Measurements from ENCODE around the gene RAB3GAP2.
"Not testable (repeated sequence)": the region's sequence is repeated elsewhere in the genome, so short reads cannot be mapped to it uniquely, and the experiment has no call there.

Gene RAB3GAP2

DNA sequence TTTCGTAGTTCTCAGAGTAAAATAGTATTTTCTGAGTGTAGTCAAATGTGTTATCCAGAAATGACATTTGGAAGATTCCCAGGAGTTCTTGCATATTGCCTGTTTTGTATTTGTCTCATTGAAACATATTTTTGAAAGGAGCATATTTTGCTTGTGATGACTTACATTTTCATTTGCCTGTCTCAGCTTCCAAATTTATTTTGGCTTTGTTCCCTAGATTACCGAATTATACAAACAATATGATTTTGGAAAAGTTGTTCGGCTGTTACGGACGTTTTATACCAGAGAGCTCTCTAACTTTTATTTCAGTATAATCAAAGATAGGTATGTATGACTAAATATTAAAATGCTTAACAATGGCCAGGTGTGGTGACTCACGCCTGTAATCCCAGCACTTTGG is 132.3 kb downstream of the RAB3GAP2 start:
- no peak for DNase-seq (ENCODE audit: low spot score)

DNA sequence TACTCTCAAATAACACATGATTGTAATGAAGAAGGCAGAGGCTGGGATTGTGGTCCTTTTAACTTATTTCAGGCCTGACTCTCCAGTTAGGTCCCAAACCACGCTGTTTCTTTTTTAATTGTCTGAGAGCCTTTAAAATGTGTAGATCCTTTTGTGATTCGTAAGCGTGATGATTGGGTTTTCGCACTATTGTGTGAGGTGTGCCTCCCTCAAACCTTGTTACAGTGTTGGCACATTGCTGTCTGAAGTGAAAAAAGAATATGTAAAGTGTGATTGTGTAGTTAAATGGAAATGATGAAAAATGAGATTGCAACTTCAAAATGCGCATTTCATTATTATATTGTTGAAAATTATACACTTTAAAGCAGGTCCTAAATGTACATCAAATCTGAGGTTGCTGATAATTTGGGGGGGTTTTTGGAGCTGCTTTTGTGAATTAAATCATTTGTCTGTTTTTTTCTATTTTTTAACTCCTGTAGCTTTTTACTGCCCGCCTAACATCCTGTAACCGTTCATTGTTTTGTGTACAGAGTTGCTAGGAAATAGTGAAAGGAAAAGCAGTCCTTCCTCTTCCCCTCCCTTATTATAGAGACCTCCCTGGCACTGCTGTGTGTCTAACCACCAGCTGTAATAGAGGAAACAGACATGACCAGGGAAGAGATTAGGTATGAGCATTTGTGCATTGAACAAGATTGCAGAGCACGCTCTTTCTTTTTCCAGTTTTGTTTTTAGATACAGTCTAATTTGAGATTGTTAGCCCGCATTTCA is 135.1 kb downstream of the RAB3GAP2 start:
- DNase-seq (ENCODE audit: low spot score), result peak; percentile 46

DNA sequence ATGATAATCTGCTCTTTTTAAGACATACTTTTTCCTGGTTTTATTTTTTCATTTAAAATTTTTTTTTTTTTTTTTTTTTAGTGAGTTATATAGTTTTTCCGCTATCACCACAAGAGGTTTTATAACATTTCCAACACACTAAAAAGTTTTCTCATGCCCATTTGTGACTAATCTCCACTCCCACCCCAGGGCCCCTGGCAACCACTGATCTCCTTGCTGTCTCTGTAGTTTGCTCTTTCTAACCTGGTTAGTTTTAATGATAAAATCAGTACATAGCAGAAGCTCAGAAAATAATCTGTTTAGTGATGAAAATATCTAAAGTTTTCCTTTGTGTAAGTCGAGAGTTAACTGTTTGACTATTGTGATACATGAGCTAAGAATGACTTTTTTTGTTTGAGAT is 136.5 kb downstream of the RAB3GAP2 start:
- DNase-seq (ENCODE audit: low spot score), result no peak

- no peak for DNase-seq (ENCODE audit: low spot score)
These were observed 142.6 kb downstream of the RAB3GAP2 start for GRCh38 chr1:220129479-220130210.

GRCh38 chr1:220127076-220127475 is 145.2 kb downstream of the RAB3GAP2 start:
- no peak for DNase-seq (ENCODE audit: low spot score)

- no peak for DNase-seq (ENCODE audit: low spot score)
These were observed 147.7 kb downstream of the RAB3GAP2 start for GRCh38 chr1:220124542-220124941.

GRCh38 chr1:220123889-220124288 is 148.4 kb downstream of the RAB3GAP2 start:
- no peak for DNase-seq (ENCODE audit: low spot score)

GRCh38 chr1:220123066-220123465 is 149.2 kb downstream of the RAB3GAP2 start:
- no peak for DNase-seq (ENCODE audit: low spot score)

DNA sequence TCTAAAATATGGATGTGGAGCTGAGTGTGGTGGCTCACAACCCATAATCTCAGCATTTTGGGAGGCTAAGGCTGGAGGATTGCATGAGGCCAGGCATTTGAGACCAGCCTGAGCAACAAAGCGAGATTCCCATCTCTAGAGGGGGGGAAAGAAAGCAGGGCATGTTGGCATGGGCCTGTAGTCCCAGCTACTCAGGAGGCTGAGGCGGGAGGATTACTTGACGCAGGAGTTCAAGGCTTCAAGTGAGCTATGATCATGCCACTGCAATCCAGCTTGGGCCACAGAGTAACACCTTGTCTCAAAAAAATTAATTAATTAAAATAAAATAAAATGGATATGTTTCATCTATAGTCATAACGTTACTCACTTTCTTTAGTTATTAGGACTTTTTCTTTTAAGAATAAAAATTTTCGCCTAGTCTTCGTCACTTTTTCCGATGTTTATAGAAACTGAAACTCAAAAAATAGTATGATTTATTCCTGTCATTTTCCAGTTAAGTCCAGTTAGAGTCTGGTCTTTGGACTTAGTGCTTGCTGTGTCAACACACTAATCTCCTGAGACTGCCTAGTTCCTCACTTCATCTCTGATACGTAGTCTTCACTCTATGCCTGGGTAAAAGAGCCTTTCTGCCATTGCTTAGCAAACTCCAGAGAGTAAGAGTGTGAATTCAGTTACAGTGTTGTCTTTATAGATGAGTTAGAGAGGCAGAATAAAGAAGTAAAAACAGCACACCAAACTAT is 150.3 kb downstream of the RAB3GAP2 start:
- no peak for DNase-seq (ENCODE audit: low spot score)

GRCh38 chr1:220119043-220119512 is 153.2 kb downstream of the RAB3GAP2 start:
- no peak for DNase-seq (ENCODE audit: low spot score)

GRCh38 chr1:220113136-220113695 is 159.0 kb downstream of the RAB3GAP2 start:
- DNase-seq (ENCODE audit: low spot score), result peak; percentile 68

DNA sequence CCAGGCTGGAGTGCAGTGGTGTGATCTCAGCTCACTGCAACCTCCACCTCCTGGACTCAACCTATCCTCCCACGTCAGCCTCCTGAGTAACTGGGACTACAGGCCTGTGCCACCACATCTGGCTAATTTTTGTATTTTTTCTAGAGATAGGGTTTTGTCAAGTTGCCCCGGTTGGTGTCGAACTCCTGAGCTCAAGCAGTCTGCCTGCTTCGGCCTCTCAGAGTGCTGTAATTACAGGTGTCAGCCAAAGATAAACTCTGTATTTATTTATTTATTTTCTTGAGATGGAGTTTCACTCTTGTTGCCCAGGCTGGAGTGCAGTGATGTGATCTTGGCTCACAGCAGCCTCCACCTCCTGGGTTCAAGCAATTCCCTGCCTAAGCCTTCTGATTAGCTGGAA is 159.7 kb downstream of the RAB3GAP2 start:
- DNase-seq (ENCODE audit: low spot score), result not testable (repeated sequence)

GRCh38 chr1:220110473-220110872 is 161.8 kb downstream of the RAB3GAP2 start:
- not testable (repeated sequence) for DNase-seq (ENCODE audit: low spot score)

GRCh38 chr1:220099826-220100225 is 172.4 kb downstream of the RAB3GAP2 start:
- no peak for DNase-seq (ENCODE audit: low spot score)

Data from CD4-positive, alpha-beta T cell treated with Interleukin-15 for 4 hours (primary cell).